Peyer's patch (tissue), 4 donors: ENCODE data around the gene CUL2. TPM values are rescaled to one million over a fixed set of nuclear protein-coding genes. Genes with fewer than 3 reads are reported as not detected.

ENCODE experiments used
- DNase-seq, 3 donors: peaks; one replicate each; pipeline ENCODE4 v3.0.0-alpha.2; 2017 to 2019
- H3K27ac ChIP-seq, 4 donors: fragments of 200-600 bp; sonication (generic); one replicate each; pipeline ENCODE4 v1.5.1; 2016 to 2019
- H3K27me3 ChIP-seq, 2 donors: fragments of 200-600 bp; sonication (generic); one replicate each; pipeline ENCODE4 v1.5.1; 2019
- H3K36me3 ChIP-seq, 3 donors: fragments of 200-600 bp; sonication (generic); one replicate each; pipeline ENCODE4 v1.5.1; 2016 to 2019
- H3K4me1 ChIP-seq, 4 donors: fragments of 200-600 bp; sonication (generic); one replicate each; pipeline ENCODE4 v1.5.1; 2016 to 2019
- H3K4me3 ChIP-seq, 4 donors: fragments of 200-600 bp; sonication (generic); 1 replicate in 3 of 4; 2 replicates in 1 of 4; pipeline ENCODE4 v1.5.1; 2016 to 2019; ENCODE audit warnings: mild to moderate bottlenecking in 1 of 4
- H3K9me3 ChIP-seq, 4 donors: fragments of 200-600 bp; sonication (generic); one replicate each; pipeline ENCODE4 v1.5.1; 2016 to 2019; ENCODE audit warnings: mild to moderate bottlenecking in 1 of 4
- POLR2A ChIP-seq, 2 donors: fragments of 450-650 bp; IDR thresholded peaks; one replicate each; pipeline ENCODE4 v1.5.1; 2017; ENCODE audit warnings: antibody characterized with exemption in 2 of 2, mild to moderate bottlenecking in 2 of 2, moderate library complexity in 2 of 2
- total RNA-seq, 4 donors: library from RNA; depleted of rRNA; stranded (reverse); fragments of >200 nt; gene quantifications; one replicate each; pipeline ENCODE4 v1.1.0, GENCODE V29; 2016
- TF ChIP-seq, protein P1 (sequence below), 6 experiments: fragments of 450-650 bp in 4 of 6; fragments of 200-600 bp in 2 of 6; sonication (generic) in 1 of 6; IDR thresholded peaks; one replicate each; pipeline ENCODE4 v1.5.1; 2017 to 2019; ENCODE audit warnings: antibody characterized with exemption in 6 of 6, mild to moderate bottlenecking in 3 of 6, moderate library complexity in 1 of 6

The CUL2 gene
- total RNA-seq, 4 donors from 2014 or later: 13.8 to 21.6 (median 17.7) TPM

DNA sequence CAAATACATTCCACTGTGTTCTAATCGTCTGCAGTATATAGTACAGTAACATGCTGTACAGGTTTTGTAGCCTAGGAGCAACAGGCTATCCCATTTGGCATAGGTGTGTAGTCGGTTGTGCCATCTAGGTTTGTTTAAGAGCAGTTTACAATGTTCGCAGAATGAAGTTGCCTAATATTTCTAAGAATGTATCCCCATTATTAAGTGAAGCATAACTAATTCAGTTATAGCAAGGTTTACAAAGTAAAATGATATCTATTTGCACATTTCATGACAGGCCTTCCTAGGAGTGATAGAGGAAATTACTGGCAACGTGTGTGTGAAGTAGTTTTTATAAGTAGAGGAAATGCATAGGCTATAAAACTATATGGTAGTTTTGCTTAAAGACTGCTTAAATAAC lies 40.5 kb upstream of the CUL2 start:
- DNase-seq: no peak
- H3K27ac ChIP-seq: peak overlapping the region in 3 of 4 donors; percentile 8 to 65 (median 43)
- H3K36me3 ChIP-seq: no peaks in the 10 kb centered on the region
- H3K4me1 ChIP-seq: no peaks in the 10 kb centered on the region
- no peak for TF ChIP-seq POLR2A (IDR thresholded peaks at IDR 0.05)
- TF ChIP-seq, protein P1, sequence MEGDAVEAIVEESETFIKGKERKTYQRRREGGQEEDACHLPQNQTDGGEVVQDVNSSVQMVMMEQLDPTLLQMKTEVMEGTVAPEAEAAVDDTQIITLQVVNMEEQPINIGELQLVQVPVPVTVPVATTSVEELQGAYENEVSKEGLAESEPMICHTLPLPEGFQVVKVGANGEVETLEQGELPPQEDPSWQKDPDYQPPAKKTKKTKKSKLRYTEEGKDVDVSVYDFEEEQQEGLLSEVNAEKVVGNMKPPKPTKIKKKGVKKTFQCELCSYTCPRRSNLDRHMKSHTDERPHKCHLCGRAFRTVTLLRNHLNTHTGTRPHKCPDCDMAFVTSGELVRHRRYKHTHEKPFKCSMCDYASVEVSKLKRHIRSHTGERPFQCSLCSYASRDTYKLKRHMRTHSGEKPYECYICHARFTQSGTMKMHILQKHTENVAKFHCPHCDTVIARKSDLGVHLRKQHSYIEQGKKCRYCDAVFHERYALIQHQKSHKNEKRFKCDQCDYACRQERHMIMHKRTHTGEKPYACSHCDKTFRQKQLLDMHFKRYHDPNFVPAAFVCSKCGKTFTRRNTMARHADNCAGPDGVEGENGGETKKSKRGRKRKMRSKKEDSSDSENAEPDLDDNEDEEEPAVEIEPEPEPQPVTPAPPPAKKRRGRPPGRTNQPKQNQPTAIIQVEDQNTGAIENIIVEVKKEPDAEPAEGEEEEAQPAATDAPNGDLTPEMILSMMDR (IDR thresholded peaks at IDR 0.05): no peak
- H3K27me3 ChIP-seq: no peaks in the 10 kb centered on the region
- H3K9me3 ChIP-seq: no peaks in the 10 kb centered on the region
- H3K4me3 ChIP-seq: no peak overlapping the region

DNA sequence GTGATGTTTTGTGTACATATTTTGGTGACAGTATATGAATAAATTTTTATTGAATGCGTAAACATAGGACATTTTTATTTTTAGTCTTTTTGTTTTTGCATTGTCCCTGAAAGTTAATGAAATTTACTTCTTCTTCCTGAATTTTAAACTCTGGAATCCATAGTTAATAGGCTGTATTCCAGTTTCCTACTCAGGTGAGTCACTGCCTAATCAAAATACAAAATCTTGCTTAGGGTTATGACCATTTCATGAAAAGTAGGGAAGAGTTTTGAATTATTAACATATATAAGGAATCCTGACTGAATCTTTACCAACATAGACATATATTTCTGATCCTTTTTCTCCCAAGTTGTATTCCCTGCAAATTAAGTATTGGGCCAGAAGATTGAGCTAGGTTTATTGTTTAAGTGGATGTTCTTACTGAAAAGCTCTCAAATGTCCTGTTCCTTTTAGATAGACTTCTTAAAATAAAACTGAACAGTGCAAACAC lies 39.1 kb upstream of the CUL2 start:
- Histone ChIP-seq H3K36me3 (no peaks in the 10 kb centered on the region), H3K27ac (no peak overlapping the region), H3K4me1 (no peaks in the 10 kb centered on the region), H3K9me3 (no peaks in the 10 kb centered on the region), H3K4me3 (no peak overlapping the region), H3K27me3 (no peaks in the 10 kb centered on the region)
- TF ChIP-seq, protein P1 (IDR thresholded peaks at IDR 0.05): no peak
- no peak for TF ChIP-seq POLR2A (IDR thresholded peaks at IDR 0.05)
- no peak for DNase-seq

DNA sequence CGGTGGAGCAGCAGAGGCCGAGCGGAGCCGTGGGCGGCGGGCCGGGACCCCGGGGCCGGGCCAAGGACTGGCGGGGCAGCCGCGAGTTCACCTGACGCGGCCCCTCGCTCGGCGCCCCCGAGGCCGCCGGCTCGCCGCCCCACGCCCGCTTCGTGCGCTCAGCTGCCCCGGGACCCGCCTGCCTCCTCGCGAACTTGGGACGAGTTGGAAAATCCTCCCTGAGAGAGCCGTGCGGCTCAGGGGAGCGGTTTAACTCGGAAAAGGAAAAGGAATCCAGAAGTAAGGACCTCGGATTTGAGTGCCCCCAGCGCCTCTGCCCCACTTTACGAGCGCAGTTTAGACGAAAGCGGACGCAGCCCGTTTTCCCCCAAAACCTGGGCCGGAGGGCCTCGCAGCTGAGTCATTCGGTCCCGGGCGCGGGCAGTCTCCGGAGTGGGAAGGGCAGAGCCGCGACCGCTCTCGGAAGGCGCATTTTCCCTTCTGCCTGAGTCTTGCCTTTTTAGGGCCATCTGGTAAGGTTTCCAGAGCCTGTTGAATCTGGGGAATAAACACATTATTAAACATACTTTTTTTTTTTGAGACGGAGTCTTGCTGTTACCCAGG lies 37.2 kb upstream of the CUL2 start:
- no peaks in the 10 kb centered on the region for H3K27me3 ChIP-seq
- peak overlapping the region; percentile 75 to 93 (median 83) for H3K4me3 ChIP-seq
- peak; percentile 46 to 77 (median 76) for DNase-seq
- TF ChIP-seq POLR2A (IDR thresholded peaks at IDR 0.05): no peak
- TF ChIP-seq, protein P1 (IDR thresholded peaks at IDR 0.05): no peak
- H3K27ac ChIP-seq: peak overlapping the region; percentile 99 to 100 (median 100)
- H3K4me1 ChIP-seq: no peaks in the 10 kb centered on the region
- H3K36me3 ChIP-seq: no peaks in the 10 kb centered on the region
- H3K9me3 ChIP-seq: no peaks in the 10 kb centered on the region

DNA sequence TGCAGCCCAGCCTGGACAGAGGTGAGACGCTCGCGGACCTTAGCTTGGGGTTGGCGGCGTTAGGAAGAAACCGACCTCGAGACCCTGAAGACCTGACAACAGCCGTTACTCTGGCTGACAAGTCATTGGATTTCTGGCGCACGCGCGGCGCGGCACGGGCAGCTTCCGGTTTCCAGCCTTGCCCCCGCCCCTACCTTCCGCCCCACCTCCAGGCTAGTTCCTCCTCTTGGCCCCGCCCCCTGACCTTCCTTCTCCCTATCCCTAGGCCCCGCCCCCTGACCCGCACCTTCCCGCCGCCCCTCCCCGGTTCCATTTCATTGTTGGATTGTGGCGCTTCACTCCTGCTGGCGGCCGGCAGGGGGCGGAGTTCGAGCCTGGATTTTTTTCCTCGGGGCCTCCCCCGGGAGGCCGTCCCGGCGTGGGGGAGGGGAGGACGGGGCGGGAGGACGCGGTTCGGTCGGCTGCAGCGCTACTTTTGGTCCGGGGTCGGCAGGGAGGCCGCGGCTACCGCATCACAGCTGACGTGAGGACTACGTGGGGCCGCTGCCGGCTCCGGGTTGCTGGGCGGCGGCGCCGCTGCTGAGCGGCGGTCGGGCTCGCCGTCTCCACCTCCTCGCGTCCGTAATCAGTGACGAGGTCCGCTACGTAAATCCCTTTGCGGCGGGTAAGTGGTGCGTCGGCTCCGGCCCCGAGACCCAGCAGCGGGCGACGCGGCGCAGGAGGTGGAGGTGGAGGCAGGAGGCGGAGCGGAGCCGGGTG lies 36.6 kb upstream of the CUL2 start, which contains the start of gene CREM:
CREM (plus strand) TSS at position 317 of the 759 bp plus-strand sequence. CDS start 10,990 bp downstream, outside the sequence.
- peak; percentile 100 for DNase-seq
- peak; percentile 98 for TF ChIP-seq POLR2A (IDR thresholded peaks at IDR 0.05)
- TF ChIP-seq, protein P1 (IDR thresholded peaks at IDR 0.05): peak; percentile 62 to 96 (median 90)
- no peaks in the 10 kb centered on the region for H3K9me3 ChIP-seq

DNA sequence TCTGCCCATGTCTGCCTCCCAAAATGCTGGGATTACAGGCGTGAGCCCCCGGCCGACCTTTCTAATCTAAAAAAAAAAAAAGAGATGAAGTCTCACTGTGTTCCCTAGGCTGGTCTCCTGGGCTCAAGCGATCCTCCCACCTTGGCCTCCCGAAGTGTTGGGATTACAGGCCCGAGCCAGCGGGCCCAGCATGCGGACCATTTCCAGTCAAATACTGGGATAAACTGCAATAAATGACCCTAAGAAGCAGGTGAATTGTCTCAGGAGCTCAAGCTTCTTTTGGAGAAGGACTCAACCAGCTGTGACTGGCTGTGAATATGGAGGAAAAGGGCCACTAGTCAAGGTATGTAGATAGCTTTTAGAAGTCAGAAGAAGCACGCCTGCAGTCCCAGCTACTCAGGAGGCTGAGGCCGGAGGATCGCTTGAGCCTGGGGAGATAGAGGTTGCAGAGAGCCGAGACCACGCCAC lies 36.0 kb upstream of the CUL2 start:
- Histone ChIP-seq H3K4me1 (no peaks in the 10 kb centered on the region), H3K36me3 (no peaks in the 10 kb centered on the region), H3K27me3 (no peaks in the 10 kb centered on the region), H3K4me3 (peak overlapping the region; percentile 75 to 93 (median 83)), H3K9me3 (no peaks in the 10 kb centered on the region), H3K27ac (peak overlapping the region; percentile 99 to 100 (median 100))
- no peak for DNase-seq
- peak in 1 of 2 donors; percentile 22 for TF ChIP-seq POLR2A (IDR thresholded peaks at IDR 0.05)
- TF ChIP-seq, protein P1 (IDR thresholded peaks at IDR 0.05): no peak

More for the DNA sequence above, 36.6 kb upstream of the CUL2 start, which contains the start of gene CREM:
- peak within 1 kb of the TSS; percentile 99 to 100 (median 100) for H3K27ac ChIP-seq
- H3K4me1 ChIP-seq: no peaks in the 10 kb centered on the region
- no peaks in the 10 kb centered on the region for H3K36me3 ChIP-seq
- H3K4me3 ChIP-seq: peak within 1 kb of the TSS; percentile 75 to 93 (median 83)
- no peaks in the 10 kb centered on the region for H3K27me3 ChIP-seq
